GM12873 (cell line): Measurements from ENCODE around the gene PKD2.

Source experiments
- TF ChIP-seq, protein P1 (sequence below): IDR thresholded peaks from 2 replicates; pipeline ENCODE4 v1.5.1; 2012; ENCODE audit warnings: low read depth, mild to moderate bottlenecking, moderate library complexity, low read length, control low read depth; ENCODE audit not compliant: insufficient read depth; ENCODE audit errors: missing control alignments

Gene PKD2

DNA sequence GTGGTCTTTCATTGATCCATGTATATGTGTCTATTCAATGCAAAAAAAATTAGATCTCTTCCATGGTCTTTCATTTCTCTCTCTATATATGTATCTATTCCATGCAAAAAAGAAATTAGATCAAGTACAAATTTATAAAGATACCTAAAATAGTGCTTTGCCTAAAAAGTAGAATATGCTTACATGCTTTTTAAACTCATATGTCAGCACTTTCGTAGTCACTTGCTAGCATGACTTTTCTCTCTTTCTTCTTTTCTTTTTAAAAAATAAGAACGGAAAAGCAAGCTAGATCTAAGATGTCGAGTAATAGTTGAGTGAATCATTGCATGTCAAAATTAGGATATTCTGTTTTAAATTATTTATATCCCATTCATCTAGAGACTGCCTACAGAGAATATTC, 50.9 kb downstream of the PKD2 start:
- TF ChIP-seq, protein P1, sequence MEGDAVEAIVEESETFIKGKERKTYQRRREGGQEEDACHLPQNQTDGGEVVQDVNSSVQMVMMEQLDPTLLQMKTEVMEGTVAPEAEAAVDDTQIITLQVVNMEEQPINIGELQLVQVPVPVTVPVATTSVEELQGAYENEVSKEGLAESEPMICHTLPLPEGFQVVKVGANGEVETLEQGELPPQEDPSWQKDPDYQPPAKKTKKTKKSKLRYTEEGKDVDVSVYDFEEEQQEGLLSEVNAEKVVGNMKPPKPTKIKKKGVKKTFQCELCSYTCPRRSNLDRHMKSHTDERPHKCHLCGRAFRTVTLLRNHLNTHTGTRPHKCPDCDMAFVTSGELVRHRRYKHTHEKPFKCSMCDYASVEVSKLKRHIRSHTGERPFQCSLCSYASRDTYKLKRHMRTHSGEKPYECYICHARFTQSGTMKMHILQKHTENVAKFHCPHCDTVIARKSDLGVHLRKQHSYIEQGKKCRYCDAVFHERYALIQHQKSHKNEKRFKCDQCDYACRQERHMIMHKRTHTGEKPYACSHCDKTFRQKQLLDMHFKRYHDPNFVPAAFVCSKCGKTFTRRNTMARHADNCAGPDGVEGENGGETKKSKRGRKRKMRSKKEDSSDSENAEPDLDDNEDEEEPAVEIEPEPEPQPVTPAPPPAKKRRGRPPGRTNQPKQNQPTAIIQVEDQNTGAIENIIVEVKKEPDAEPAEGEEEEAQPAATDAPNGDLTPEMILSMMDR: no peak

DNA sequence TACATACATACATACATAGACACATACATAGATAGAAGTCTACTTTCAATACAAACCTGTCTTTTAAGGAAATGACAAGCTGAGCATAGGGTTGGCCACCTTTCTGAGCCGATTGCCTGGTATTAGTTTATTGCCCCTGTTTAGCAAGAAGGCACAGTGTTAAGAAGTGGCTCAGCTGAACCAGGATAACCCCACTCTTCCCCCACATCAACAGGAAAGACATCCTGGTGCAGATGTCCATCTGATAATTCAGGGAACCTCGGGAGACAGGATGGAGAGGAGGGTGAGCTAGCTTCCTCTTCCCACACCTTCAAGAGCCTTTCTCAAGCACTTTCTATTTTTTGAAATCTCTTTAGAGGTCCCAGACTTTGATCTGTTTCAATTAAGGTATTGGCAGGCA, 52.3 kb downstream of the PKD2 start:
- TF ChIP-seq, protein P1: no peak

DNA sequence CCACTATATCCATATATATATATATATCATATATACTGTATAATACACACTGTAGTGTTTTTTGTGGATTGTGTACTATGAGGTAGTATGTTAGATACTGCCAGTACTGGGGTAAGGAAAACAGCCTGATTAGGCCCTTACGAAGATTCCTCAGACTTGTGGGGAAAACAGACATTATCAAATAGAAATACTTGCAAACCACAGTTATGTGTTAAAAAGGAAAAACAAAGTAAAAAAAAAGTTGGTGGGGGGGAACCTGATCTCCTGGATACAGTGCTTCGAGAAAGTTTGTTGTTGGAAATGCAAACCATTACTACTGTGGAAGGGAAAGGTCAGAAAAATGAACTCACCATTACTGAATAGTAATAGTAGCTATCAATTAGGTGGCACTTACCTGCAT, 53.0 kb downstream of the PKD2 start:
- TF ChIP-seq, protein P1: no peak

DNA sequence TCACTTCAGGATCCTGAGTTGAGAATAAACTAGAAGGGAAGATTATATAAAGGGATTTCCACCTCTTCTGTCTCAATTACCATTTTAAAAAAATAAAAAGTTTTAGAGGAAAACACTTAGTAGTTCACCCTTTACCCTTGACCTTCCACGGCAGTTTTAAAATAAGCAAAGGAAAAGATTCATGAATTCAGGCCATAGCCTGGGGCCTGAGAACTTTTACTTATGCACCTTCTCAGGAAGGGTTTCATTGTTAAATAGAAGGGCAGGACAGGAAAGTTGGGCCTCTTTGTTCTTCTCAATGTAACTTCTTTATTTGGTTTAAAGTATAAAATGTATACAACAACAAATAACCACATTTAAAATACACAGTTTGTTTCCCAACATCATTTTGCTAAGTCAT, 54.9 kb downstream of the PKD2 start:
- TF ChIP-seq, protein P1: no peak

DNA sequence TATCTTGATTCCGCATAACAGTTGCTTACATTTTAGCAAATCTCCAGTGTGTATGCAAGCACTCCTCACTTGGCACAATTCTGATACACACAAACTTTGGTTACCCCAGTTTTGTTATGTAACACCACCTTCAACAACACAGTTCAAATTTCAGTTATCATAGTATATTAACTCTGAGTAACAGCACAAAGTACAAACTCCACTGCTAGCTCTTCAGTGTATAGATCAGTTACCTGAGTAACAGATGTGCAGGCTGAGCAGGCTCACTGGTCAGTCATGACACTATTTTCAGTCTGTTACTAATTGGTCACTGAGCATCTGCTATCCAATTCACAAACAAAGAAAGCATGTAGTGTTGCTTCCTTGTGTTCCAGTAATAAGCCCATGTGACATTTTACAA, 55.4 kb downstream of the PKD2 start:
- TF ChIP-seq, protein P1: no peak

DNA sequence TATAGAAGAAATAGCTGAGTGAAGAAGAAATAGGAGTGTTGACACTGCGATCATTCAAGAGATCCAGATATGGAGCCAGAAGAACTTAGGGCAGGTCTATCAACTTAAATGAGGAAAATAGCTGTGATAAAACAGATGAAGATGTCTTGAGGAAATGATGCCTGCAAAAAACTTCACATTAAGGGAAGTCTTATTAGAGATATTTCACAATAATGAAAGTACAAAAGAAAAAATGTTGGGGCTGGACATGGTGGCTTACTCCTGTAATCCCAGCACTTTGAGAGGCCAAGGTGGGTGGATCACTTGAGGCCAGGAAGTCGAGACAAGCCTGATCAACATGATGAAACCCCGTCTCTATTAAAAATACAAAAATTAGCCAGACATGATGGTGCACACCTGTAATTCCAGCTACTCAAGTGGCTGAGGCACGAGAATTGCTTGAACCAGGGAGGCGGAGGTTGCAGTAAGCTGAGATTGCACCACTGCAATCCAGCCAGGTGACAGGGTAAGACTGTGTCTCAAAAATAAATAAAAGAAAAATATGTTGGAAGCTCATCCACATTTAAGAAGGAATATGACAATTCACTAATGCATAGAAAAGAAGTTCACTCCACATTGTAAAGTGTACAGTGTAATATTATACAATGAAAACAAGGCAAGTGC, 56.3 kb downstream of the PKD2 start:
- TF ChIP-seq, protein P1: no peak

DNA sequence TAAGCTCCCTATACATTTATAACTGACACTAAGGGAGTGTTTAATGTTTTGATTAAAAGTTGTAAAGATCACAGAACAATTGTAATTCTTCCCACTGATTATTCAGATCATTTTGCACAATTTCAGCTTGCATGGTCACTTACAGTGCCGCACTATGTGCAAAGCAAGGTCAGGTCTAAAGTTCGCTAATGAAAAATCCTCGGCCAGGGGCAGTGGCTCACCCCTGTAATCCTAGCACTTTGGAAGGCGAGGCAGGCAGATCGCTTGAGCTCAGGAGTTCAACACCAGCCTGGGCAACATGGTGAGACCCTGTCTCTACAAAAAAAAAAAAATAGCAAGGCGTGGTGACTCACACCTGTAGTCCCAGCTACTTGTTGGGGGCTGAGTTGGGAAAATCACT, 57.0 kb downstream of the PKD2 start:
- TF ChIP-seq, protein P1: no peak
